Left ventricle myocardium inferior (tissue), 1 donor: ENCODE data around the gene PAF1. TPM values are rescaled to one million over a fixed set of nuclear protein-coding genes. Genes with fewer than 3 reads are reported as not detected.

ENCODE experiments used
- DNase-seq: peaks from one replicate; pipeline ENCODE4 v3.0.0-alpha.2; 2020
- H3K27ac ChIP-seq: fragments of 200-600 bp; replicated peaks from 2 replicates; pipeline ENCODE4 v1.8.0; 2021
- H3K27me3 ChIP-seq: fragments of 200-600 bp; 2 replicates; pipeline ENCODE4 v1.8.0; 2021; ENCODE audit warnings: low read depth
- H3K36me3 ChIP-seq: fragments of 200-600 bp; 2 replicates; pipeline ENCODE4 v1.8.0; 2021
- H3K4me1 ChIP-seq: fragments of 200-600 bp; 2 replicates; pipeline ENCODE4 v1.8.0; 2021
- H3K4me3 ChIP-seq: fragments of 200-600 bp; 2 replicates; pipeline ENCODE4 v1.8.0; 2021; ENCODE audit warnings: mild to moderate bottlenecking, moderate library complexity
- H3K9me3 ChIP-seq: fragments of 200-600 bp; replicated peaks from 2 replicates; pipeline ENCODE4 v1.8.0; 2021
- CTCF ChIP-seq: fragments of 200-600 bp; IDR thresholded peaks from 2 replicates; pipeline ENCODE4 v1.8.0; 2021; ENCODE audit warnings: antibody characterized with exemption, mild to moderate bottlenecking, borderline replicate concordance
- intact Hi-C: fragments of 100-400 bp; cut with micrococcal nuclease; formaldehyde crosslinking; loops from one replicate; pipeline ENCODE4 v1.11.0; 2022
- total RNA-seq: library from RNA; stranded (reverse); fragmentation: NEBNext Ultra II Directional; extraction: Animal tissue kit (Norgen Biotek cat#: 25700); gene quantifications from one replicate; pipeline ENCODE4 v1.2.1, GENCODE V29; 2021
- donor health status: DM: no; HTN: yes; CAD: no; lungs with severe emphysema.

PAF1 gene
- total RNA-seq, 1 donor from 2014 or later: 33.2 TPM

GRCh38 chr19:39372941-39373340, 18.0 kb downstream of the PAF1 start:
- no peak for DNase-seq
- peaks cover 24% of the 10 kb centered on the region for H3K4me1 ChIP-seq
- peaks cover 72% of the 10 kb centered on the region for H3K36me3 ChIP-seq
- no peak for TF ChIP-seq CTCF
- H3K9me3 ChIP-seq: no peaks in the 10 kb centered on the region
- no peaks in the 10 kb centered on the region for H3K27me3 ChIP-seq
- peak overlapping the region; percentile 90 for H3K27ac ChIP-seq
- peak overlapping the region; percentile 19 for H3K4me3 ChIP-seq
- intact Hi-C loops: no loop called here

GRCh38 chr19:39372047-39372802, 18.7 kb downstream of the PAF1 start:
- peaks cover 24% of the 10 kb centered on the region for H3K4me1 ChIP-seq
- peak overlapping the region; percentile 19 for H3K4me3 ChIP-seq
- intact Hi-C loops: no loop called here

DNA sequence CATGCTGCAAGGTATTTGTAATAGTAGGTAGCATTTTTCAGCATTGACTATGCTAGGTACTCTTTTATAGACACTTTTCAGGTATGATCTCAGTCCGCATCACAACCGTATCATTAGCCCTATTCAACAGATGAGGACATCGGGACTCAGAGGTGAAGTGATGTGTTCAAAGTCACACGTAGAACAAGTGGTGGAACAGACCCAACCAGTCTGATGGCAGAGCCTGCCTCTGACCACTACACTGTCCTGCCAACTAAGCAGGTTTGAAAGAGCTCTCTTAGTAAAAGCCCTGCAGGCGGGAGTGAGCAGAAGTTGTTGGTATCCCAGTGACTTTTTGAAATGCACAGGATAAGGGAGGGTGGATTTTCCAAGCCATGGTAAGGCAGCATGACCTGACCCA, 20.2 kb downstream of the PAF1 start:
- no peak for DNase-seq
- intact Hi-C loops: no loop called here
- Histone ChIP-seq H3K27ac (peak overlapping the region; percentile 90), H3K36me3 (peaks cover 57% of the 10 kb centered on the region), H3K4me1 (peaks cover 24% of the 10 kb centered on the region), H3K9me3 (no peaks in the 10 kb centered on the region), H3K4me3 (no peak overlapping the region), H3K27me3 (no peaks in the 10 kb centered on the region)
- no peak for TF ChIP-seq CTCF

More at GRCh38 chr19:39372047-39372802, 18.7 kb downstream of the PAF1 start:
- Histone ChIP-seq H3K27me3 (no peaks in the 10 kb centered on the region), H3K36me3 (peaks cover 66% of the 10 kb centered on the region), H3K9me3 (no peaks in the 10 kb centered on the region), H3K27ac (peak overlapping the region; percentile 90)
- peak; percentile 82 for DNase-seq
- peak; percentile 9 for TF ChIP-seq CTCF

DNA sequence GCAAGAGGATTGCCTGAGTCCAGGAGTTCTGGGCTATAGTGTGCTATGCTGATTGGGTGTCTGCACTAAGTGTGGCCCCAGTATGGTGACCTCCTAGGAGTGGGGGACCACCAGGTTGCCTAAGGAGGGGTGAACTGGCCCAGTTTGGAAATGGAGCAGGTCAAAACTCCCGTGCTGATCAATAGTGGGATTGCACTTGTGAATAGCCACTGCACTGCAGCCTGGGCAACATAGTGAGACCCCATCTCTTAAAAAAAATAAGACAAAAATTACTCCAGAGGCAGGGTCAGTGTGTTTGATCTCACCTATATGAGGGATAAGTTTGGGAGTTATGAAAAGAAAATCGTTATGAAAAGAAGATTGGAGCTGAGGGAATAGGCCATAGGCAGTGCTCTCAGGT, 21.7 kb downstream of the PAF1 start:
- no peak for DNase-seq
- Histone ChIP-seq H3K27me3 (no peaks in the 10 kb centered on the region), H3K36me3 (peaks cover 51% of the 10 kb centered on the region), H3K9me3 (no peaks in the 10 kb centered on the region), H3K27ac (no peak overlapping the region), H3K4me1 (peaks cover 31% of the 10 kb centered on the region), H3K4me3 (no peak overlapping the region)
- intact Hi-C loops: no loop called here
- no peak for TF ChIP-seq CTCF

DNA sequence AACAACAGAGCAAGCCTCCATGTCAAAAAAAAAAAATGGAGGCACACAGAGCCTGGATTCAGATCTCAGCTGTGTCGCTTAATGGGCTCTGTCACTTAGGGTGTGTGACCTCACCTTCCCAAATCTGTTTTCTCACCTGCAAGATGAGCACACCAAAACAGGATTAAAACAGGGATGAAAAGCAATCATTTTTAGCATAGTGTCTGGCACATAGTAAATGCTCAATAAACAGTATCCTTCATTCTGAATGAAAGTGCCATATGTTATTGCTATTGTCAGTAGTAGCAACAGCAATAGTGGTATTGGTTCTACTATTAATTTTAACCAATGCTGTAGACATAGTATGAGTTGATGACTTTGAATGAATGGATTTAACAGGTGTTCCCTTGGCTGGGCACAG, 25.4 kb downstream of the PAF1 start:
- Histone ChIP-seq H3K9me3 (no peaks in the 10 kb centered on the region), H3K4me1 (peaks cover 34% of the 10 kb centered on the region), H3K27ac (no peak overlapping the region), H3K4me3 (no peak overlapping the region), H3K27me3 (no peaks in the 10 kb centered on the region), H3K36me3 (peaks cover 62% of the 10 kb centered on the region)
- intact Hi-C loops: no loop called here
- TF ChIP-seq CTCF: no peak
- DNase-seq: no peak
